Activated CD4-positive, alpha-beta memory T cell treated with anti-CD3 and anti-CD28 coated beads for 36 hours (primary cell): Measurements from ENCODE around the gene TH. TPM values are rescaled to one million over a fixed set of nuclear protein-coding genes. Genes with fewer than 3 reads are reported as not detected.

Source experiments
- CTCF ChIA-PET: fragments of 350-600 bp; sonication (Branson Sonifier 250); formaldehyde crosslinking; loops from one replicate; lab custom pipeline; 2021; ENCODE audit warnings: antibody characterized with exemption, inconsistent platforms; lab: Charles Lee
- POLR2A ChIA-PET: fragments of 350-600 bp; sonication (Branson Sonifier 250); formaldehyde crosslinking; loops from one replicate; lab custom pipeline; 2021; ENCODE audit warnings: antibody characterized with exemption; lab: Charles Lee
- DNase-seq: peaks from one replicate; pipeline ENCODE4 v3.0.0-alpha.2; 2020
- H3K27ac Mint-ChIP-seq: one replicate; pipeline ENCODE4 v1.8.0; 2021; ENCODE audit warnings: mixed read lengths
- H3K27me3 Mint-ChIP-seq: one replicate; pipeline ENCODE4 v1.8.0; 2021; ENCODE audit warnings: mixed read lengths
- H3K36me3 Mint-ChIP-seq: one replicate; pipeline ENCODE4 v1.8.0; 2021; ENCODE audit warnings: mixed read lengths
- H3K4me1 Mint-ChIP-seq: one replicate; pipeline ENCODE4 v1.8.0; 2021; ENCODE audit warnings: low read depth, mixed read lengths
- H3K4me3 Mint-ChIP-seq: one replicate; pipeline ENCODE4 v1.8.0; 2021; ENCODE audit warnings: mild to moderate bottlenecking, mixed read lengths
- H3K9me3 Mint-ChIP-seq: one replicate; pipeline ENCODE4 v1.8.0; 2021; ENCODE audit warnings: mixed read lengths
- intact Hi-C: fragments of 100-400 bp; cut with micrococcal nuclease; formaldehyde crosslinking; loops from one replicate; pipeline ENCODE4 v1.15.1; 2023
- total RNA-seq, 2 experiments: library from RNA; stranded (reverse); gene quantifications; one replicate each; pipeline ENCODE4 v1.2.3, GENCODE V29; 2021

TH gene
- total RNA-seq, 2 experiments from 2014 or later: not detected

DNA sequence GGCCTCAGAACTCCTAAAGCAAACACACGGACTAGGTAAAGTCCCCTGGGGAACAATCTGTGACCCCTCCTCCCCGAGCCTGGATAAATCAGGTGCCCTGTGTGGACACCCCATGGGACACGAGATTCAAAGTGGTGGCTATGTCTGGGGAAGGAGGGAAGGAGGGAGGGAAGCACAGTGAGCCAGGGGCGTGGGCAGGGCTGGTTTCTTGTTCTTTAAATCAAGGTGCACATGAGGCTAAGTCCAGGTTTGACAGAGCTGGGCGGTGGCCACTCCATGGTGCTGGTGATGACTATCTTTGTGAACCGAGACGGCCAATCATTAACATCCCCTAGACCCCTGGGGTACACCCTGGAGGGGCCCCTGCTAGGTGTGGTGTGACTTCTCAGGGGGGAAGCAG lies 20.3 kb upstream of the TH start:
- DNase-seq: no peak
- ChIA-PET POLR2A (no interaction called here), CTCF (interaction anchor here (4.1 to 4.6 kb wide), 2 partner anchors 114 to 228 kb away, joined by 24 to 46 read pairs; no protein-coding TSS in a partner anchor)
- no peak overlapping the region for H3K27ac Mint-ChIP-seq
- H3K4me1 Mint-ChIP-seq: no peaks in the 10 kb centered on the region
- intact Hi-C loops: loop anchor here (10.0 kb wide), 1 partner anchor 333 kb away; no protein-coding TSS in a partner anchor
- no peak overlapping the region for H3K4me3 Mint-ChIP-seq
- no peaks in the 10 kb centered on the region for H3K9me3 Mint-ChIP-seq
- H3K27me3 Mint-ChIP-seq: peaks cover 7% of the 10 kb centered on the region
- no peaks in the 10 kb centered on the region for H3K36me3 Mint-ChIP-seq

DNA sequence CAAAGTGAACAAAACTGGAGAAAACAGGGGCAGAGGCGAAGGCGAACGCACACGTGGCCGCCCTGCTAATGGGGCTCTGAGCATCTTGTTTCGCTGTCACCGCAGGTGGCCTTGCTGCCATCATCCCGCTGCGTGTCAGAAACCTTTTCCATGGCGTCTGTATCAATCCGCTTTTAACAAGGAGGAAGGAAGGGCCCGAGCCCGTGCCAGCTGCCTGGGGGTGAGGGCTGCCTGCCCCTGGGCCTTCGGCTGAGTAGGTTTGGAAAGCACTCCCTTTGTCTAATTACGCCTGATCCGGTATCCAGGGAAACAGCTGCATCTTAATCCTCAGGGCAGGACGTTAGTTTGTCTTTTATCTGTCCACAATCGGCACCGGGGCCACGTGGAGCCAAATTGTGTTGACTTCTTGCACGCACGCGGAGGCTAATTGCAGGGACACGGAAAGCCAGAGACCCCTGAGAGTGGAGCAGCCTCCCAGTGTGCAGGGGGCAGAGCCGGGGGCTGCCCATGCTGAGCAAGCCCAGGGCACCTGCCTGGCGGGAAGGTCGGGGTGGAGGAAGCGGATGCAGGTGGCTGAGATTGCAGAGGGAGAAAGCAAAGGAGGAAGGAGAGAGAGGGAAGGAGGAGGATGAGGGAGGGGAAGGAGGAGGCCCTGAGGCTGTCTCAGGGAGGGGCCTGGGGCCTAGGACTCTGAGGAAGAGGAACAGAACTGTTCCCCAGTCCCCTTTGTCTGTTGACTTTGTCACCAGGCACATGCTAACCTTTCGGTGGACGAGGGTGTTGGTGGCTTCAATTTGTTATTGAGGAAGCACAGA lies 19.2 kb upstream of the TH start:
- intact Hi-C loops: loop anchor here (10.0 kb wide), 1 partner anchor 334 kb away; no protein-coding TSS in a partner anchor
- CTCF ChIA-PET: no interaction called here
- H3K9me3 Mint-ChIP-seq: no peaks in the 10 kb centered on the region

DNA sequence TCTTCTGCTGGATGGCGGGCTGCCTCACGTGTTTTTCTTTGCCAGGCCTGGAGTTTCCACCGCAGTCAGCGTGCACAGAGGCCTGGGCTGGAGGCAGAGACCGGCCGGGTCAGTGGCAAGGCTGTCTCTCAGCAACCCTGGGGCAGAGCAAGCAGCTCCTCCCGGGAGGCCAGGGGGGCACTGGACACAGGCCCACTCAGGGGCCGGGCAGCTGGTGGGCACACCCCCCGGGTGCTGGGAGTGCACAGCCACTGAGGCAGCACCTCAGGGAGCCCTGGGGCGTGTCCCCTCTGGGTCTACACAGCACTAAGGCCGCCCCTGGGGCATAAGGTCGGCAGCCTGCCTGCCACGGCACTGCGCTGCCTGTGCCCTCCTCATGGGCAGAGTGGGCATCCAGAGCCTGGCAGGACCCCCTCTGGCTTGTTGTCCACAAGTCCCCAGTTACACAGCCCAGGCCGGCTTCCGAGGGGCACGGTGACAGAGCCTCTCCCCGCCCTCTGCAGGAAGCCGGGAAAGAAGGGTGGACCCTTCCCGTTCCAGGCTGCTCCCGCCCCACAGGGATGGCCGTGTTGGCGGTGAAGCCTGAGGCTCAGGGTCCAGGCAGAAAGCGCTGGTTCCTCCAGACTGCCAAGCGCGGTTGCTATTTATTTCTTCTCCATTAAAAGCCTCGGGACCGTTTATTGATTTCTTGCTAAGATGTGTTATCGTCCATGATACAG lies 18.5 kb upstream of the TH start:
- intact Hi-C loops: loop anchor here (10.0 kb wide), 1 partner anchor 335 kb away; no protein-coding TSS in a partner anchor
- no peak overlapping the region for H3K4me3 Mint-ChIP-seq
- POLR2A ChIA-PET: no interaction called here
- no peaks in the 10 kb centered on the region for H3K4me1 Mint-ChIP-seq
- H3K27ac Mint-ChIP-seq: no peak overlapping the region
- no peak for DNase-seq
- H3K27me3 Mint-ChIP-seq: peaks cover 9% of the 10 kb centered on the region
- H3K9me3 Mint-ChIP-seq: no peaks in the 10 kb centered on the region
- no peaks in the 10 kb centered on the region for H3K36me3 Mint-ChIP-seq
- CTCF ChIA-PET: no interaction called here

More for the DNA sequence above, 19.2 kb upstream of the TH start:
- H3K4me1 Mint-ChIP-seq: no peaks in the 10 kb centered on the region
- DNase-seq: no peak
- no peak overlapping the region for H3K27ac Mint-ChIP-seq
- POLR2A ChIA-PET: no interaction called here
- H3K27me3 Mint-ChIP-seq: peaks cover 7% of the 10 kb centered on the region
- H3K36me3 Mint-ChIP-seq: no peaks in the 10 kb centered on the region
- no peak overlapping the region for H3K4me3 Mint-ChIP-seq

GRCh38 chr11:2188745-2189144 lies 17.1 kb upstream of the TH start:
- no peak overlapping the region for H3K4me3 Mint-ChIP-seq
- H3K27ac Mint-ChIP-seq: no peak overlapping the region
- intact Hi-C loops: no loop called here
- H3K9me3 Mint-ChIP-seq: no peaks in the 10 kb centered on the region
- no peaks in the 10 kb centered on the region for H3K4me1 Mint-ChIP-seq
- ChIA-PET POLR2A (no interaction called here), CTCF (no interaction called here)
- H3K27me3 Mint-ChIP-seq: peaks cover 15% of the 10 kb centered on the region
- H3K36me3 Mint-ChIP-seq: no peaks in the 10 kb centered on the region
- DNase-seq: no peak

- DNase-seq: no peak
- Mint-ChIP-seq H3K9me3 (no peaks in the 10 kb centered on the region), H3K36me3 (no peaks in the 10 kb centered on the region), H3K4me3 (no peak overlapping the region), H3K27me3 (peaks cover 15% of the 10 kb centered on the region), H3K4me1 (no peaks in the 10 kb centered on the region), H3K27ac (no peak overlapping the region)
- POLR2A ChIA-PET: interaction anchor here (1.4 kb wide), 1 partner anchor 114 kb away, joined by 3 read pairs; the partner anchor contains the start of genes C11orf21 and TSPAN32
- CTCF ChIA-PET: interaction anchor here (0.9 to 4.8 kb wide), 5 partner anchors 112 to 235 kb away, joined by 3 to 44 read pairs (median 6); partner anchors contain the start of genes C11orf21 and TSPAN32
- intact Hi-C loops: loop anchor here (2.0 kb wide), 1 partner anchor 234 kb away; no protein-coding TSS in a partner anchor
Observed at GRCh38 chr11:2187280-2187707, 15.7 kb upstream of the TH start.

- POLR2A ChIA-PET: interaction anchor here (1.4 kb wide), 1 partner anchor 115 kb away, joined by 3 read pairs; the partner anchor contains the start of genes C11orf21 and TSPAN32
- peaks cover 14% of the 10 kb centered on the region for H3K27me3 Mint-ChIP-seq
Observed at GRCh38 chr11:2186669-2187279, 15.2 kb upstream of the TH start.

DNA sequence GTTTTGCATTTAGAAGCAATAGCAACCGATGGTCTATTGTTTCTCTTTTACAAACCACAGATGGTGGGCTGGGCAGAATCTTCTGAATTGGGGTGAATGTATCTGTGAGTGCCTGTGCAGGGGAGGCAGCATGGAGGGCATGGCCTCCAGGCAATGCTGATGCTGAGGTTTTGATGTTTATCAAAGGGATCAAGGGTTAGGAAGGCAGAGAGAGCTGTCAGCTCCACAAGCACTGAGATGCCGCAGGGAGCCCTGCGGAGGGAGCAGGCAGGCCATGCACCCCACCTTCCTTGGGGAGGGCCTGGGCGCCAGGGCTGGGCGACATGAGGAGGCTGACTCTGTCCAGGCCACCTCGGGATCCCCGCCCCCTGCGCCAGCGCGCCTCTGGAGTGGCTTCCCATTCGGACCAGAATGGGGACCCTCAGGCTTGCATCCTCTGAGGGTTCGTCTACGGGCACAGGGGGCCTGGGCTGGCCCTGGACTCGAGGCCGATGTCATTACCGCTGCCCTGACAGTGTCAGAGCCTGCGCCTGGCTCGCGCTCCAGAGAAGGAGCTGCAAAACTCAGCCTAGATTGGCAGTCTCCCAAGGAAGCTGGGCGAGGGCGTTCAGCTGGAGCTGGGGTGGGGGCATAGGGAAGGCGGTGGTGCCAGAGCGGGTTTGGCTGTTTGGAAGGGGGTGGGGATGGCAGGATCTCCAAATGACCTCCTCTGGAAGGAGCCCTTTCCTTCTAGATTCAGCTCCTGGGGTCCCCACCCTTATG lies 13.9 kb upstream of the TH start:
- H3K27ac Mint-ChIP-seq: no peak overlapping the region
- ChIA-PET CTCF (interaction anchor here (0.8 to 4.8 kb wide), 7 partner anchors 9 to 235 kb away, joined by 3 to 44 read pairs (median 6); partner anchors contain the start of genes C11orf21 and TSPAN32), POLR2A (no interaction called here)
- H3K9me3 Mint-ChIP-seq: no peaks in the 10 kb centered on the region
- intact Hi-C loops: loop anchor here (2.0 kb wide), 1 partner anchor 235 kb away; no protein-coding TSS in a partner anchor
- no peak for DNase-seq
- H3K4me3 Mint-ChIP-seq: no peak overlapping the region
- H3K27me3 Mint-ChIP-seq: peaks cover 8% of the 10 kb centered on the region
- H3K4me1 Mint-ChIP-seq: no peaks in the 10 kb centered on the region
- no peaks in the 10 kb centered on the region for H3K36me3 Mint-ChIP-seq

More at GRCh38 chr11:2186669-2187279, 15.2 kb upstream of the TH start:
- CTCF ChIA-PET: interaction anchor here (0.7 to 4.8 kb wide), 9 partner anchors 8 to 236 kb away, joined by 3 to 44 read pairs (median 4); partner anchors contain the start of genes C11orf21 and TSPAN32
- H3K4me1 Mint-ChIP-seq: no peaks in the 10 kb centered on the region
- H3K27ac Mint-ChIP-seq: no peak overlapping the region
- H3K36me3 Mint-ChIP-seq: no peaks in the 10 kb centered on the region
- no peaks in the 10 kb centered on the region for H3K9me3 Mint-ChIP-seq
- intact Hi-C loops: loop anchor here (2.0 kb wide), 1 partner anchor 234 kb away; no protein-coding TSS in a partner anchor
- DNase-seq: peak; percentile 56
- no peak overlapping the region for H3K4me3 Mint-ChIP-seq

DNA sequence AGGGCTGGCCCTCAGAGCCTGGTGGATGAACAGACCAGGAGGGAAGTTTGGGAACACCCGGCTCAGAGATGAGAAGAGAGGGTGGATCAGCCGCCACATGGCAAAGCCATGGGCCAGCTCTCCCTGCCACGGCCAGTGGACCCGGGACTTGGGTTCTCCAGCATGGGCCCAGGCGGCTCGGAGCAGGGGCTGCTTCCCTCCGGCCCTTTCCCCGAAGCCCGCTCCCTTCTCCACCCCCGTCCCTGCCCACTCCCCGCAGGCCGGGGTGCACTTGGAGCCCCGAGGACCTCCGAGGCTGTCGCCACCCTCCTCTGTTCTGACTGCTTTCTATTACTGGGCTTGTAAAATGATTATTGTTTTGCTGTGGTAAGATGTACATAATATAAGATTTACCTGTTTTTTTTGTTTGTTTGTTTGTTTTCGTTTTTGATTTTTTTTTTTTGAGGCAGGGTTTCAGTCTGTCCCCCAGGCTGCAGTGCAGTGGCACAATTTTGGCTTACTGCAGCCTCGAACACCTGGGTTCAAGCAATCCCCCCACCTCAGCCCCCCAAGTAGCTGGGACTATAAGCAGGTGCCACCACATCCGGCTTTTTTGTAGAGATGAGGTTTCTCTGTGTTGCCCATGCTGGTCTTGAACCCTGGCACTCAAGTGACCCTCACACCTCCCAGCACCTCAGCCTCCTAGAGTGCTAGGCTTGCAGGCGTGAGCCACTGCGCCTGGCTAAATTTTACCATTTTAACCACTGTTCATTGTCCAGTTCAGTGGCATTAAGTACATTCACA lies 11.3 kb upstream of the TH start:
- CTCF ChIA-PET: no interaction called here
- intact Hi-C loops: no loop called here

DNA sequence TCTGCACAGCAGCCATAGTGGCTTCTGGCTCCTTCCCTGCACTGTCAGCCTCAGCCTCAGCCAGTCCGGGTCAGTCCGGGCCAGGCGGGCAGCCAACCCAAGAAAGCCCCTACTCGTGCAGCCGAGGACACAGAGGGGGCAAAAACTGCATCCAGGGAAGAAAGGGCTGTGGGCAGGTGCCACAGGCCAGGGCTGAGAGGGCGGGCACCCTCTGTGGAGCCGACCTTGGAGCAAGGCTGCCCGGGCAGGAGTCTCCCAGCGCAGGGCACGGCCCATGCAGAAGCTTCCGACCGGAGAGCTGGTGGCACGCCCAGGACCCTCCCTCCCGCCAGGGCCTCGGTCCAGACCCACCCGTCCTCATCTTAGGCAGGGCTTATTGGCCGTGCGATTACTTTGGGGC lies 10.5 kb upstream of the TH start:
- Mint-ChIP-seq H3K9me3 (no peaks in the 10 kb centered on the region), H3K4me1 (no peaks in the 10 kb centered on the region), H3K4me3 (no peak overlapping the region), H3K27ac (no peak overlapping the region), H3K27me3 (peaks cover 8% of the 10 kb centered on the region), H3K36me3 (no peaks in the 10 kb centered on the region)
- ChIA-PET POLR2A (no interaction called here), CTCF (interaction anchor here (1.1 kb wide), 1 partner anchor 12 kb away, joined by 3 read pairs; no protein-coding TSS in a partner anchor)
- no peak for DNase-seq
- intact Hi-C loops: no loop called here

More for the DNA sequence above, 11.3 kb upstream of the TH start:
- H3K4me1 Mint-ChIP-seq: no peaks in the 10 kb centered on the region
- no peaks in the 10 kb centered on the region for H3K36me3 Mint-ChIP-seq
- no peaks in the 10 kb centered on the region for H3K9me3 Mint-ChIP-seq
- no peak for DNase-seq
- no peak overlapping the region for H3K27ac Mint-ChIP-seq
- peaks cover 8% of the 10 kb centered on the region for H3K27me3 Mint-ChIP-seq
- POLR2A ChIA-PET: no interaction called here
- H3K4me3 Mint-ChIP-seq: no peak overlapping the region

GRCh38 chr11:2180789-2181370 lies 9.3 kb upstream of the TH start:
- no peaks in the 10 kb centered on the region for H3K9me3 Mint-ChIP-seq
- H3K27me3 Mint-ChIP-seq: peaks cover 8% of the 10 kb centered on the region
- intact Hi-C loops: no loop called here
- POLR2A ChIA-PET: no interaction called here
- H3K36me3 Mint-ChIP-seq: no peaks in the 10 kb centered on the region
- CTCF ChIA-PET: interaction anchor here (1.1 kb wide), 1 partner anchor 13 kb away, joined by 3 read pairs; no protein-coding TSS in a partner anchor
- H3K4me3 Mint-ChIP-seq: no peak overlapping the region
- H3K4me1 Mint-ChIP-seq: no peaks in the 10 kb centered on the region
- no peak overlapping the region for H3K27ac Mint-ChIP-seq
- no peak for DNase-seq
